ENCODE data around the gene LNPEP.
"Not testable (repeated sequence)": the region's sequence is repeated elsewhere in the genome, so short reads cannot be mapped to it uniquely, and the experiment has no call there.

LNPEP gene

DNA sequence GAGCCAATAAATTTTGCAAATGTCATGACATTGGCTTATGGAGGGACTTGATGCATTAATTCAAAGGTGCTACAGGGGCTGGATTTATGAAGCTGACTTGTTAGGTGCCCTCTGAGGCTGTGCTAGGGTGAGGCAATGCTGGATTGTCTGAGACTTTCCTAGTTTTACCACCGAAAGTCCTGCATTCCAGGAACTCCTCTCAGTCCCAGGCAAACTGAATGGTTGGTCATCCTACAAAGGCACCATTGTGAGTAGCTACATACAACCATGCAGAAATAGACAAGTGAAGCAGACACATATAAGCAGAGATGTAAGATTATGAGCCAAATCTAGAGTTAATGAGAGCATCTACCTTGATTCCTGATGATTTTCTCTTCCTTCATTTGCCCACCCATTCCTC, 111.2 kb downstream of the LNPEP start:
- in situ Hi-C loops (cut with MboI; ENCODE audit: low sequenced_read_pairs): no loop called here

GRCh38 chr5:97049175-97049574, 113.3 kb downstream of the LNPEP start:
- in situ Hi-C loops (cut with MboI; ENCODE audit: low sequenced_read_pairs): no loop called here

DNA sequence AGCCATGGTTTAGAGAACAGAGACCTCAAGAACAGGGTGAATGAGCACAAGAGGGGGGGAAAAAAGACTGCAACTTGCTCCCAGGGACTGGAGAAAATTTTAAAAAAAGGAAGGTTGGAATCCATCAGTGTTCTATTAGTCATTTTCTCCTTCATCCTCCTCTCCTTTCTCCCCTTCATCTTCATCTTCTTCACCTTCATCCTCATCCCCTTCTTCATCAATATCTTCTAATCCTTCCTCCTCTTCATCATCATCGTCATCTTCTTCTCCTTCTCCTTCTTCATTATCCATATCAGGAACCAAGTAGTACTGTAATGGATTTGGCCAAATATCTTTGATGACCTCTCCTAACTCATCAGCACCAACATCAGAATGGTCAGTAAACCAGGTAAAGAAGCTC, 120.4 kb downstream of the LNPEP start:
- in situ Hi-C loops (cut with MboI; ENCODE audit: low sequenced_read_pairs): no loop called here

DNA sequence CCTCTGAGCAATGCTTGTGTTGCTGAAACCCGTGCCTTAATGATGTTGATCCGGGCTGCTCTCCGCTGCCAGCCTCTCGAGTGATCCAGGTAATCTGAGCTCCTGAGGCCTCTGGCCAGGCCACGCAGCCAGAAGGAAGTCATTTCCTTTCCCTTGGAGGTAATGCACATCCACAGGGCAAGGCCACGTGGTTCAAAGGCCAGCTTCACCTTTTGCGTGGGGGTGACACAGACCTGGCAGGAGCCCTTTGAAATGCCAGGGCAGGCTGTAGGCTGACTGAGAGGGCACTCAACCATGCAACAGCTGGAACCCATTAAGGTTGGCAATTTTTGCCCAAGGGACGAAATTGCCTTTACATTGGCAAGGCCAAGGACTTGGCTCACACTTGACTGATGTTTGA, 126.2 kb downstream of the LNPEP start:
- in situ Hi-C loops (cut with MboI; ENCODE audit: low sequenced_read_pairs): no loop called here

DNA sequence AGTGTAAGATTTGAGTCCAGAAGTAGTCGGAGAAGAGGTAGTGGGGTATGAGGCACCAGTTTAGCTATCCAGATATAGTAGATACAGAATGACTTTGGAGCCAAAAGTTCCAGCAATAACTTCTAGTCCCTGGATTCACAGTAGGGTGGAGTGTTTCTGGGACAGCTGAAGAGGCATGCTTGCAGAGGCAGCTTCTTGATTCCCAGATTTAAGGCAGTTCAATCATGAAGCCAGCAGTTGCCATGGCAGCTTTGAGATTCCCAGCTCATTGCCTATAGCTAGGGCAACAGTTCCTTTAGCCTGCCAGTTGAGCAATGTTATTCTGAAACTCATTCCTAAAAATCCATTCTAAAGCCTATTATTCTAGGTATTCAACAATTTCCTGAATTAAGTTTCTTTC, 127.4 kb downstream of the LNPEP start:
- in situ Hi-C loops (cut with MboI; ENCODE audit: low sequenced_read_pairs): no loop called here

DNA sequence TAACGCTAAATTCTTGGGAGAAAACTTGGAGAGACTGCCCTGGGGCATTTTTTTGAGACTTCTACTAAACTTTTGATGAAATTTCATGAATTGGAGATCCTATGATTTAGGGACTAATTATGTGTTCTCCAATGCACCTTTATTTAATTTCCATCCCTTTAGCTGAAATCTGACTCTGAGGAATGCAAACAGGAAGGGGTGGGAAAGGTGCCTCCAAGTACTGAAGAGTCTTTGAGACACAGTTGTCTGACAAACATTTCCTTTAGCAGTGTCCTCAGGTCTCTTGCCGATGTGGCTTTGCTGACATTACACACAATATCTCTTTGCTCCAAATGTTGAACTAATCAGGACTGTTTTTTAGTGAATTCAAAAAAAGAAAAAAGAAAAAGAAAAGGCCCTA, 129.6 kb downstream of the LNPEP start:
- in situ Hi-C loops (cut with MboI; ENCODE audit: low sequenced_read_pairs): no loop called here

GRCh38 chr5:97067296-97067850, 131.5 kb downstream of the LNPEP start:
- in situ Hi-C loops (cut with MboI; ENCODE audit: low sequenced_read_pairs): no loop called here

GRCh38 chr5:97070234-97070633, 134.4 kb downstream of the LNPEP start:
- in situ Hi-C loops (cut with MboI; ENCODE audit: low sequenced_read_pairs): no loop called here

DNA sequence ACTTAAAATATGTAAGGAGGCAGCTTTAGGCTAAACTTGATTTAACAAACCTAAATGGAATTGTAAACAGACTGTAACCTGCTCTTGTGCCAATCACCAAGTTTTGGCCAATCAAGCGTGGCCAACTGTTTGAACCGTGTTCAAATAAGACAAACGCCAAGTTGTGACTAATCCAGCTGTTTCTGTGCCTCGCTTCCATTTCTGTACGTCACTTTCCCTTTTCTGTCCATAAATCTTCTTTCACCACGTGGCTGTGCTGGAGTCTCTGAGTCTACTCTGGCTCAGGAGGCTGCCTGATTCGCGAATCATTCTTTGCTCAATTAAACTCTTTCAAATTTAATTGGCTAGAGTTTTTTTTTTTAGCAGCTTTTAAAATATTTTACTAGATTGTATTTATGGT, 135.2 kb downstream of the LNPEP start:
- in situ Hi-C loops (cut with MboI; ENCODE audit: low sequenced_read_pairs): no loop called here

- in situ Hi-C loops (cut with MboI; ENCODE audit: low sequenced_read_pairs): no loop called here
Measured at GRCh38 chr5:97071993-97072392, 136.1 kb downstream of the LNPEP start.

DNA sequence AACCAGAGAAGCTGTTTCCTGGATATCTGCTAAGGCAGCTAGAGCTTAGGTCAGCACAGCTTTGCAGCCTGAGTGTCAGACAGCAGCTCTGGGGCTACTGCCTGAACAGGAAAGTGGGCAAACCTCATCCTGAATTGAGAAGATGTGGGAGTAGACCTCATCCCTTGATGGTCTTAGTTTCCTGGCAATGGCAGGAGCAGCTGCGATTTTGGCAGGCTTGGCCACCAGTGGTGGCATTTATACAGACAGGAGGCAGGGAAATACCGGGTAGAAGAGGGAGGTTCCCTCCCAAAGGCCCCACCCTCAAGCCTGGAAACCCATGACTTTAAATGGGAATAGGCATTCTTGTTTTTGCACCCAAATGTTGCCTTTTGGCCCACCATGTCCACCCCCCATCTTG, 136.8 kb downstream of the LNPEP start:
- in situ Hi-C loops (cut with MboI; ENCODE audit: low sequenced_read_pairs): no loop called here

- in situ Hi-C loops (cut with MboI; ENCODE audit: low sequenced_read_pairs): no loop called here
Measured at GRCh38 chr5:97073420-97073819, 137.5 kb downstream of the LNPEP start.

DNA sequence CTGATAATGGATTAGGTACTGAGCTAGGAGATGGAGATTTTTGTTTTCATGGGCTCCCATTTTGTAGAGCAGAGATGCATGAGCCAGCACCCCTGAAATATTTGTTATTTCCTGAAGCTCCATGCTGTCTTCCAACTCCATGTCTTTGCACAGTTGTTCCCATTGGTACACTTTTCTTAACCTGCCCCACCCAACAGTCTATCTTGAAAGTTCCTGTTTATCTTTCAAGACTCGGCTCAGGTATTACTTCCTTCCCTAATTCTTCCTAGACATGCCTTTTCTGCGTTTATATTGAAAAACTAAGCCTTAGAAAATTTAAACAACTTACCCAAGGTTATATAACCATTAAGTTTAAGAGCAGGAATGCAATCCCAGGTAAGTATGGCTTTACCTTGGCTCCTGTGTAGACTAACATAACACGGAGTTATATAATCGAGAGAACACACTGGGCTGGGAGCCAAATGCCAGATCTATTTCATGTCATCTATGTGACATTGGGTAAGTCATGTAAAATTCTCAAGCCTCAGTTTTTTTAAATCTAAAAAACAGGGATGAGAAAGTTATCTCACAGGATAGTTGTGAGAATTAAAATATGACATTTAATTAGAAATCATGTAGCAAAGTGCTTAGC, 139.1 kb downstream of the LNPEP start:
- in situ Hi-C loops (cut with MboI; ENCODE audit: low sequenced_read_pairs): no loop called here

- in situ Hi-C loops (cut with MboI; ENCODE audit: low sequenced_read_pairs): no loop called here
Measured at GRCh38 chr5:97075649-97076048, 139.8 kb downstream of the LNPEP start.

- in situ Hi-C loops (cut with MboI; ENCODE audit: low sequenced_read_pairs): no loop called here
Measured at GRCh38 chr5:97076098-97076497, 140.2 kb downstream of the LNPEP start.

- in situ Hi-C loops (cut with MboI; ENCODE audit: low sequenced_read_pairs): no loop called here
Measured at GRCh38 chr5:97077246-97077645, 141.4 kb downstream of the LNPEP start.

- in situ Hi-C loops (cut with MboI; ENCODE audit: low sequenced_read_pairs): no loop called here
Measured at GRCh38 chr5:97078958-97079743, 143.3 kb downstream of the LNPEP start.

GRCh38 chr5:97084782-97085458, 149.0 kb downstream of the LNPEP start:
- in situ Hi-C loops (cut with MboI; ENCODE audit: low sequenced_read_pairs): not testable (repeated sequence)

GRCh38 chr5:97085459-97086181, 149.7 kb downstream of the LNPEP start:
- in situ Hi-C loops (cut with MboI; ENCODE audit: low sequenced_read_pairs): no loop called here

Data from HL-60/S4 (cell line).